Activated T-cell treated with anti-CD3 and anti-CD28 coated beads, Interleukin-2, amount 50 U/mL, for 24 hours (primary cell): ENCODE data around the gene OPTN.
"Not testable (repeated sequence)": the region's sequence is repeated elsewhere in the genome, so short reads cannot be mapped to it uniquely, and the experiment has no call there.

ENCODE experiments used
- DNase-seq: peaks from one replicate; pipeline ENCODE4 v3.0.0-alpha.2; 2020
- H3K27ac Mint-ChIP-seq: 2 replicates; pipeline ENCODE4 v1.8.0; 2020; ENCODE audit warnings: mild to moderate bottlenecking, mixed read lengths
- H3K27me3 Mint-ChIP-seq: 2 replicates; pipeline ENCODE4 v1.8.0; 2020; ENCODE audit warnings: mixed read lengths
- H3K36me3 Mint-ChIP-seq: 2 replicates; pipeline ENCODE4 v1.8.0; 2020; ENCODE audit warnings: low read depth, mixed read lengths
- H3K4me1 Mint-ChIP-seq: 2 replicates; pipeline ENCODE4 v1.8.0; 2020; ENCODE audit warnings: low read depth, mixed read lengths
- H3K4me3 Mint-ChIP-seq: 2 replicates; pipeline ENCODE4 v1.8.0; 2020; ENCODE audit warnings: mild to moderate bottlenecking, moderate library complexity, mixed read lengths
- H3K9me3 Mint-ChIP-seq: 2 replicates; pipeline ENCODE4 v1.8.0; 2020; ENCODE audit warnings: mixed read lengths

Gene OPTN

GRCh38 chr10:13078912-13079775 lies 20.8 kb upstream of the OPTN start:
- Mint-ChIP-seq H3K36me3 (peaks cover 4% of the 10 kb centered on the region), H3K27ac (no peak overlapping the region), H3K9me3 (peaks cover 35% of the 10 kb centered on the region), H3K4me3 (no peak overlapping the region), H3K4me1 (peaks cover 2% of the 10 kb centered on the region), H3K27me3 (peaks cover 25% of the 10 kb centered on the region)
- DNase-seq = no peak

DNA sequence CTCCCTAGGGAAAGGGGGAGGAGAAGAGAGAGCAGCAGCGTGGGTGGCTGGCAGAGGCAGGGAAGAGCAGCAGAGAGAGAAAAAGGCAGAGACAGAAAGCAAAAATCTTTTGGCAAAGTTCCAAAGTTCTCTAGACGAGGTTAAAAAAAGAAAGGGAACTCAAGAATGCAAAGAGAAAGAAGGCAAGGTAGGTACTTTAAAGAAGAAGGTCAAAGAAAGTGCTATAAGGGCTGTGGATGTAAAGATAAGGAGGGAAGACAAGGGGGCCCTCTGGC lies 20.2 kb upstream of the OPTN start:
- H3K36me3 Mint-ChIP-seq = peaks cover 7% of the 10 kb centered on the region
- H3K27ac Mint-ChIP-seq = no peak overlapping the region
- H3K4me3 Mint-ChIP-seq = no peak overlapping the region
- peaks cover 2% of the 10 kb centered on the region for H3K4me1 Mint-ChIP-seq
- H3K27me3 Mint-ChIP-seq = peaks cover 22% of the 10 kb centered on the region
- H3K9me3 Mint-ChIP-seq = peaks cover 39% of the 10 kb centered on the region
- no peak for DNase-seq

- peaks cover 47% of the 10 kb centered on the region for H3K9me3 Mint-ChIP-seq
- H3K36me3 Mint-ChIP-seq = peaks cover 7% of the 10 kb centered on the region
- peaks cover 13% of the 10 kb centered on the region for H3K27me3 Mint-ChIP-seq
- DNase-seq = no peak
- H3K27ac Mint-ChIP-seq = no peak overlapping the region
- H3K4me1 Mint-ChIP-seq = no peaks in the 10 kb centered on the region
- no peak overlapping the region for H3K4me3 Mint-ChIP-seq
Measured at GRCh38 chr10:13080643-13081042, 19.3 kb upstream of the OPTN start.

GRCh38 chr10:13083700-13084099 lies 16.3 kb upstream of the OPTN start:
- H3K4me3 Mint-ChIP-seq, H3K27ac Mint-ChIP-seq, H3K4me1 Mint-ChIP-seq, DNase-seq, H3K27me3 Mint-ChIP-seq, H3K36me3 Mint-ChIP-seq: not testable (repeated sequence)
- peaks cover 43% of the 10 kb centered on the region for H3K9me3 Mint-ChIP-seq

DNA sequence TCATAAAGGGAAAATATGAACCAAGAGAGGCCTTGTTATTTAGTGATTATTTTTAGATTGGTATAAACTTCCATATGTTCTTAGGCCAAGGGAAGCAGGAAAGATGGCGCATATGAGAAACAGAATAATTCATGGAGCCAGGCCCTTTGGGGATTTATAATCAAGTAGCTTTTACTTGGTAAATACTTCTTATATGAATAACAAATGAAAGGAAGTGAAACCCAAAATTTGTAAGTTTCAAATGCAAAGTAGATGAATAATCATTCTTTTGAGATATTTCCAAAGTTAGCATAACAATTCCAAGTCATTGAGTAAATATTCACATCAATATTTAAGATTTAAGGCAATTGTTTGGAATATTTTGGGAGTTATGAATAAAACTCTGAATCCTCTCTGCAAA lies 13.9 kb upstream of the OPTN start:
- H3K36me3 Mint-ChIP-seq = peaks cover 3% of the 10 kb centered on the region
- peaks cover 30% of the 10 kb centered on the region for H3K9me3 Mint-ChIP-seq
- peaks cover 9% of the 10 kb centered on the region for H3K4me1 Mint-ChIP-seq
- H3K27ac Mint-ChIP-seq = no peak overlapping the region
- H3K27me3 Mint-ChIP-seq = peaks cover 8% of the 10 kb centered on the region
- H3K4me3 Mint-ChIP-seq = no peak overlapping the region
- DNase-seq = no peak

DNA sequence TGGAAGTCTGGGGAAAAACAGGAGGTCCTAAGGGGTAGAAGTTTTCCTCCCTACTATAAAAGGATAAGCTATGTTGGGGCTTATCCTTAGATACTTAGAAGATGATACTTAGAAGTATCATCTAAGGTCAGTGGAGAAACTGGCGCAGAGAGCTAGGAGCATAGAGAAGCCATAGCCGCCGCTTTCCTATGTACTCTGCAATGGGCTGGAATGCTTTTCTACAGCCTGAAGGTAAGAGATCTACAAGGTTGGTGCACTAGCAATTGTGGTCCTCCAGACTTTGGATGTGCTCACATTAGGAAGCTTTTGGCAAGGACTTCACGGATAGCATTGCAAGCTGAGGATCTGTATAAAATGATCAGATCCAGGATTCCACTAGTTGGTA lies 12.4 kb upstream of the OPTN start:
- Mint-ChIP-seq H3K9me3 (peaks cover 20% of the 10 kb centered on the region), H3K36me3 (peaks cover 3% of the 10 kb centered on the region), H3K4me3 (no peak overlapping the region), H3K27ac (no peak overlapping the region), H3K4me1 (peaks cover 9% of the 10 kb centered on the region), H3K27me3 (peaks cover 13% of the 10 kb centered on the region)
- DNase-seq = no peak

GRCh38 chr10:13087986-13088618 lies 11.9 kb upstream of the OPTN start:
- Mint-ChIP-seq H3K4me1 (peaks cover 9% of the 10 kb centered on the region), H3K4me3 (no peak overlapping the region), H3K27ac (peak overlapping the region; percentile 34), H3K27me3 (peaks cover 13% of the 10 kb centered on the region), H3K9me3 (peaks cover 20% of the 10 kb centered on the region), H3K36me3 (peaks cover 3% of the 10 kb centered on the region)
- DNase-seq = no peak

GRCh38 chr10:13089345-13089744 lies 10.6 kb upstream of the OPTN start:
- Mint-ChIP-seq H3K36me3 (peaks cover 3% of the 10 kb centered on the region), H3K4me1 (peaks cover 9% of the 10 kb centered on the region), H3K9me3 (peaks cover 13% of the 10 kb centered on the region), H3K4me3 (no peak overlapping the region), H3K27me3 (peaks cover 13% of the 10 kb centered on the region), H3K27ac (no peak overlapping the region)
- DNase-seq = no peak

DNA sequence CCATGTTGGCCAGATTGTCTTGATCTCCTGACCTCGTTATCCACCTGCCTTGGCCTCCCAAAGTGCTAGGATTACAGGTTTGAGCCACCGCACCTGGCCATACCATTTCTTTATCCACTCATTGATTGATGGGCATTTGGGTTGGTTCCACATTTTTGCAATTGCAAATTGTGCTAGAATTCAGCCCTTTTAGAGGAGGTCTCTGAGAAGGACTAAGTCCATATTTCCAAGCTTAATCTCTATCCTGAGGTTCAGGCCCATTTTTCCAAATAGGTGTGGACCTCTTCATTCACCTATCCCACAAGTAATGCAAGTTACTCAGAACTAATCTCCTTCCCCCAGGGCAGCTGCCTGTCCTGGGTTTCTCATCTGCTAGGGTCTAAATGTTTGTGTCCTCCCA lies 9.7 kb upstream of the OPTN start:
- peaks cover 13% of the 10 kb centered on the region for H3K27me3 Mint-ChIP-seq

GRCh38 chr10:13091801-13092200 lies 8.2 kb upstream of the OPTN start:
- Mint-ChIP-seq H3K27ac (no peak overlapping the region), H3K27me3 (peaks cover 13% of the 10 kb centered on the region), H3K4me1 (peaks cover 9% of the 10 kb centered on the region), H3K4me3 (no peak overlapping the region), H3K9me3 (peaks cover 2% of the 10 kb centered on the region), H3K36me3 (no peaks in the 10 kb centered on the region)
- DNase-seq = no peak

More for the DNA sequence above, 9.7 kb upstream of the OPTN start:
- no peak overlapping the region for H3K4me3 Mint-ChIP-seq
- no peak overlapping the region for H3K27ac Mint-ChIP-seq
- peaks cover 9% of the 10 kb centered on the region for H3K4me1 Mint-ChIP-seq
- no peak for DNase-seq
- H3K36me3 Mint-ChIP-seq = no peaks in the 10 kb centered on the region
- peaks cover 5% of the 10 kb centered on the region for H3K9me3 Mint-ChIP-seq

- H3K9me3 Mint-ChIP-seq = peaks cover 2% of the 10 kb centered on the region
- no peak overlapping the region for H3K4me3 Mint-ChIP-seq
- no peak for DNase-seq
- peaks cover 12% of the 10 kb centered on the region for H3K4me1 Mint-ChIP-seq
- H3K27me3 Mint-ChIP-seq = peaks cover 13% of the 10 kb centered on the region
- H3K27ac Mint-ChIP-seq = no peak overlapping the region
- H3K36me3 Mint-ChIP-seq = no peaks in the 10 kb centered on the region
Measured at GRCh38 chr10:13092291-13093102, 7.5 kb upstream of the OPTN start.

GRCh38 chr10:13094082-13094481 lies 5.9 kb upstream of the OPTN start:
- not testable (repeated sequence) for H3K27ac Mint-ChIP-seq, H3K4me3 Mint-ChIP-seq, H3K9me3 Mint-ChIP-seq, H3K36me3 Mint-ChIP-seq, DNase-seq, H3K4me1 Mint-ChIP-seq
- H3K27me3 Mint-ChIP-seq = peaks cover 13% of the 10 kb centered on the region

- no peak overlapping the region for H3K27ac Mint-ChIP-seq
- DNase-seq = no peak
- no peak overlapping the region for H3K4me3 Mint-ChIP-seq
- H3K4me1 Mint-ChIP-seq = peaks cover 9% of the 10 kb centered on the region
- peaks cover 13% of the 10 kb centered on the region for H3K27me3 Mint-ChIP-seq
- H3K9me3 Mint-ChIP-seq = peaks cover 2% of the 10 kb centered on the region
- no peaks in the 10 kb centered on the region for H3K36me3 Mint-ChIP-seq
Measured at GRCh38 chr10:13095094-13095493, 4.9 kb upstream of the OPTN start.

- DNase-seq = no peak
- no peak overlapping the region for H3K27ac Mint-ChIP-seq
- peaks cover 7% of the 10 kb centered on the region for H3K27me3 Mint-ChIP-seq
- H3K36me3 Mint-ChIP-seq = peaks cover 6% of the 10 kb centered on the region
- no peak overlapping the region for H3K4me3 Mint-ChIP-seq
- peaks cover 14% of the 10 kb centered on the region for H3K4me1 Mint-ChIP-seq
- peaks cover 2% of the 10 kb centered on the region for H3K9me3 Mint-ChIP-seq
Measured at GRCh38 chr10:13095929-13096328, 4.0 kb upstream of the OPTN start.
